Progenitor cell of endocrine pancreas (in vitro differentiated cells): Measurements from ENCODE around the gene PDGFB. TPM values are rescaled to one million over a fixed set of nuclear protein-coding genes. Genes with fewer than 3 reads are reported as not detected.

Source experiments
- DNase-seq: peaks from one replicate; pipeline ENCODE4 v3.0.0; 2021; ENCODE audit warnings: low spot score; ENCODE audit not compliant: unreplicated experiment
- H3K27ac Mint-ChIP-seq: 2 replicates; pipeline ENCODE4 v1.8.0; 2021; ENCODE audit warnings: mild to moderate bottlenecking, moderate library complexity, mixed read lengths
- H3K27me3 Mint-ChIP-seq: 2 replicates; pipeline ENCODE4 v1.8.0; 2021; ENCODE audit warnings: mixed read lengths
- H3K36me3 Mint-ChIP-seq: 2 replicates; pipeline ENCODE4 v1.8.0; 2022; ENCODE audit warnings: mixed read lengths; ENCODE audit not compliant: insufficient read depth
- H3K4me1 Mint-ChIP-seq: 2 replicates; pipeline ENCODE4 v1.8.0; 2021; ENCODE audit warnings: low read depth, mixed read lengths
- H3K4me3 Mint-ChIP-seq: 2 replicates; pipeline ENCODE4 v1.8.0; 2021; ENCODE audit warnings: low read depth, mild to moderate bottlenecking, moderate library complexity, mixed read lengths
- H3K9me3 Mint-ChIP-seq: 2 replicates; pipeline ENCODE4 v1.8.0; 2021; ENCODE audit warnings: low read depth, mixed read lengths
- total RNA-seq: library from RNA; stranded (reverse); gene quantifications from 2 replicates; pipeline ENCODE4 v1.2.1, GENCODE V29; 2021
- TF ChIP-seq, protein P1 (sequence below): fragments of 200-600 bp; sonication (generic); IDR thresholded peaks from one replicate; pipeline ENCODE4 v1.5.0; 2021; ENCODE audit warnings: antibody characterized with exemption, mild to moderate bottlenecking; ENCODE audit not compliant: unreplicated experiment

Gene PDGFB
- total RNA-seq, 1 donor from 2014 or later, result 7.1 TPM

DNA sequence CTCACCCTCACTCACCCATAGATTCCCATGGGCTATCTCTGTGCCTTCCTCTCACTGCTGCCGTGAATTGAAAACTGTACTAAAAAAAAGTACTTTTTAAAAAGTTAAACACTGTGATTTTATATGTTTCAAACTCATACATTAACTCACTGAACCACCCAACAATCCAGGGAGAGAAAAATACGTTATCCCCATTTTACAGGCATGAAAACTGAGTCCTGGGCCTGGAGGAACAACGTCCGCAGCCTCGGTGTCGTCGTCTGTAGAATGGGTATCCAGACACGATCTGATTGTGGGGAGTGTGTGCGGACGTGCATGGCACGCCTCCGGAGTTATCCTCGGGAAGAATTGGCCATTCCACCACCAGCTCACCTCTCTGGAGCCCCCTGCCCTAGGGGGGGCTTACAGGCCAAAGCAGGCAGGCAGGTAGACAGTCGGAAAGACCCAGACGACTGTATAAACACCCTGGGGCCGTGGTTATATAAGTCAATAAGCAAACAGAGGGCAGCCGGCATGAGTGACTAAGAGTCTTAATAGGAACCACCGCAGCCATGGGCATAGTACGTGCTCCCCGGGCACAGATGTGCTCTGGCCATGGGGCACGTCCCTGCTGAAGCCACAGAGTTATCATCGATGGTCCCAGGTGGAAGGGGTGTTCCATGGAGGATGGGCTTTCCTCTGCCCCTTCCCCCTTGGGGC is 7.1 kb upstream of the PDGFB start:
- Mint-ChIP-seq H3K27me3 (peaks cover 27% of the 10 kb centered on the region), H3K4me1 (peaks cover 4% of the 10 kb centered on the region), H3K27ac (no peak overlapping the region), H3K4me3 (no peak overlapping the region), H3K9me3 (no peaks in the 10 kb centered on the region), H3K36me3 (no peaks in the 10 kb centered on the region)
- DNase-seq, result no peak
- TF ChIP-seq, protein P1, sequence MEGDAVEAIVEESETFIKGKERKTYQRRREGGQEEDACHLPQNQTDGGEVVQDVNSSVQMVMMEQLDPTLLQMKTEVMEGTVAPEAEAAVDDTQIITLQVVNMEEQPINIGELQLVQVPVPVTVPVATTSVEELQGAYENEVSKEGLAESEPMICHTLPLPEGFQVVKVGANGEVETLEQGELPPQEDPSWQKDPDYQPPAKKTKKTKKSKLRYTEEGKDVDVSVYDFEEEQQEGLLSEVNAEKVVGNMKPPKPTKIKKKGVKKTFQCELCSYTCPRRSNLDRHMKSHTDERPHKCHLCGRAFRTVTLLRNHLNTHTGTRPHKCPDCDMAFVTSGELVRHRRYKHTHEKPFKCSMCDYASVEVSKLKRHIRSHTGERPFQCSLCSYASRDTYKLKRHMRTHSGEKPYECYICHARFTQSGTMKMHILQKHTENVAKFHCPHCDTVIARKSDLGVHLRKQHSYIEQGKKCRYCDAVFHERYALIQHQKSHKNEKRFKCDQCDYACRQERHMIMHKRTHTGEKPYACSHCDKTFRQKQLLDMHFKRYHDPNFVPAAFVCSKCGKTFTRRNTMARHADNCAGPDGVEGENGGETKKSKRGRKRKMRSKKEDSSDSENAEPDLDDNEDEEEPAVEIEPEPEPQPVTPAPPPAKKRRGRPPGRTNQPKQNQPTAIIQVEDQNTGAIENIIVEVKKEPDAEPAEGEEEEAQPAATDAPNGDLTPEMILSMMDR, result no peak

DNA sequence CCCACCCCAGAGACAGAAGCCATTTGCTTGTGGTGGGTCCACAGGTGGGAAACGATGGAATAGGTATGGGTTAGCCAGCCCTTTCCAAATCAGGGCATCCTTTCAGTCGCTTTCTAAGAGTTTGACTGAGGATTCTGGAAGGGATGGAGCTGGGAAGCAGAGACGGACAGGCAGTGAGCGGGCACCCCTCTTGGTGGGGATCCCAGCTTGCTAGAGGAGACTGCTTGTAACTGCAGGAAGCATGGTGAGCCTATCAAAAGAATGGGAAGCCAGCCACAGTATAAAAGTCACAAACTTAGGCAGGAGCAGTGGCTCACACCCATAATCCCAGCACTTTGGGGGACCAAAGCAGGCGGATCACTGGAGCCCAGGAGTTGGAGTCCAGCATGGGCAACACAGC is 6.1 kb upstream of the PDGFB start:
- TF ChIP-seq, protein P1, result no peak
- no peak overlapping the region for H3K27ac Mint-ChIP-seq
- DNase-seq, result no peak
- H3K4me1 Mint-ChIP-seq, result peaks cover 4% of the 10 kb centered on the region
- no peak overlapping the region for H3K4me3 Mint-ChIP-seq
- H3K27me3 Mint-ChIP-seq, result peaks cover 36% of the 10 kb centered on the region
- no peaks in the 10 kb centered on the region for H3K36me3 Mint-ChIP-seq
- H3K9me3 Mint-ChIP-seq, result no peaks in the 10 kb centered on the region

DNA sequence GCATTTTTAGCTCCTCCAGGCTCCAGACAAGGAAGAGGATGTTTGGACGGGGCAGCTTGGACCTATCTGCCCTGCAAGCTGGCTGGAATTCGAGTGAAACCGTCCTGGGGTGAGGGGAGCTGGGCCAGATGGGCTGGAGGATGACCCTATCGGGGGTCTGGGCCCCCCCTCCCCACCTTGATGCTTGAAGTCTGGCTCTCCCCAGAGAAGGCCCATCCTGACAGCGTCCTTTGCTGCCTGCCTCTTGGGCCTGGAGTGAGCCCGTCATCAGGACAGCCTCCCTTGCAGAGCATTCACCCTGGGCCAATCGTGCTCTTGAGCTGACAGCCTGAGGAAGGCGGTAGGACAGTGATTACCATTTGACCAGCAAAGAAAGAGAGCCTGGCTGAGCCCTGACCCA is 5.3 kb upstream of the PDGFB start:
- Mint-ChIP-seq H3K4me3 (no peak overlapping the region), H3K27ac (no peak overlapping the region), H3K36me3 (no peaks in the 10 kb centered on the region), H3K4me1 (peaks cover 3% of the 10 kb centered on the region), H3K27me3 (peaks cover 37% of the 10 kb centered on the region), H3K9me3 (no peaks in the 10 kb centered on the region)
- TF ChIP-seq, protein P1, result no peak
- no peak for DNase-seq

DNA sequence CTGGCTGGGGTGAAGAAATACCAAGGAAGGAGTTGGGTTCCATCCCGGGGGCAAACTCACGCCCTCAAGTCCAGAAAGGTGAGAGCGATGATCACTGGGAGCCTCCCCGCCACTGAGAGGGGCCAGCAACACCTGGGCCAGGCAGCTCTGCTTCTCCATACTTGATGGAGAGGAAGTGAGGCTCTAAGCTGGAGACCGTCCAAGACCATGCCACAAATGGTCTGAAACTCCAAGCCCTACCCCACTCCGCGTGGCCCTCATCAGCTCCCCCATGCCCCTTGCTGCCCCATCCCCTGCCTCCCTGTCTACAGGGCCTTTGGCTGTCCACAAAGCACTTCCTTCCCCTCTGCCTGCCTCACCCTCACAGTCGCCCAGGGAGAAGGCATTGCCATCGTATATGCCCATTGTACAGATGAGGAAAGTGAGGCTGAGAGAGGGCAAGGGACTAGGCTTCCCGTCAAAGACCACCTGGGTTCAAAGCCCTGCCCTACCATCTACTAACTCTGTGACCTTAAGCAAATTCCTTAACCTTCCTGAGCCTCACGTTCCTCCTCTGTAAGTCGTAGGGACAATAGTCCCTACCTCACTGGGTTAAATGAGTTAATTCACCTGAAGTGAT is 4.4 kb upstream of the PDGFB start:
- H3K36me3 Mint-ChIP-seq, result no peaks in the 10 kb centered on the region
- H3K4me1 Mint-ChIP-seq, result peaks cover 3% of the 10 kb centered on the region
- H3K27ac Mint-ChIP-seq, result no peak overlapping the region
- H3K27me3 Mint-ChIP-seq, result peaks cover 36% of the 10 kb centered on the region
- DNase-seq, result no peak
- no peak overlapping the region for H3K4me3 Mint-ChIP-seq
- no peaks in the 10 kb centered on the region for H3K9me3 Mint-ChIP-seq
- TF ChIP-seq, protein P1, result no peak

DNA sequence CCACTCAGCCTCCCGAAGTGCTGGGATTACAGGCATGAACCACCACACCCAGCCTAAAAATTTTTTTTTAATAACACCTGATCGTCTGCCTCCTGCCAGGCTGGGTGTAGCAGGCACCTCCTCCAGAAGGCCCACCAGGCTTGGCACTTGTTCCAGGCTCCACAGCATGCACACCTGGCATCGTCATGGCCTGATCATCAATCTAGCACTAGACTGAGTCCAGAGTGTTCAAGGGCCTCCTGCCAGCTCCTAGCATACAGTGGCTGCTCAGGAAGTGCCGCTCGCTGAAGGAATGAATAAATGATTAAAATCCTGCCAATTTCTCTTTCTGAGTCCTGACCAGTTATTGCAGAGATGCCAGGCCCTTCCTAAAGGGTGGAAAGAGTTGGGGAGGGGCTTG is 3.5 kb upstream of the PDGFB start:
- H3K4me1 Mint-ChIP-seq, result peaks cover 4% of the 10 kb centered on the region
- H3K4me3 Mint-ChIP-seq, result no peak overlapping the region
- no peak overlapping the region for H3K27ac Mint-ChIP-seq
- H3K9me3 Mint-ChIP-seq, result no peaks in the 10 kb centered on the region
- TF ChIP-seq, protein P1, result no peak
- DNase-seq, result no peak
- peaks cover 36% of the 10 kb centered on the region for H3K27me3 Mint-ChIP-seq
- no peaks in the 10 kb centered on the region for H3K36me3 Mint-ChIP-seq
